K562 (cell line): ENCODE results near the gene FAM110D. TPM values are rescaled to one million over a fixed set of nuclear protein-coding genes. Genes with fewer than 3 reads are reported as not detected.

Experiments used
- BDP1 ChIP-seq: IDR thresholded peaks from 3 replicates; pipeline ENCODE4 v1.6.1; 2011; ENCODE audit not compliant: insufficient read length, insufficient read depth
- C11orf30 ChIP-seq: fragments of 450-650 bp; IDR thresholded peaks from 2 replicates; pipeline ENCODE4 v1.6.1; 2016; ENCODE audit warnings: low read depth, mild to moderate bottlenecking
- CEBPZ ChIP-seq: fragments of 150-350 bp; IDR thresholded peaks from 2 replicates; pipeline ENCODE4 v1.6.1; 2014; ENCODE audit warnings: low read depth, mild to moderate bottlenecking, low read length, borderline replicate concordance
- GABPB1 ChIP-seq: sonication (generic); formaldehyde crosslinking; IDR thresholded peaks from 2 replicates; pipeline ENCODE4 v1.8.0; 2022; ENCODE audit warnings: mild to moderate bottlenecking, missing genetic modification reagents
- HDGF ChIP-seq: fragments of 450-650 bp; IDR thresholded peaks from 2 replicates; pipeline ENCODE4 v1.6.1; 2016
- HNRNPH1 ChIP-seq: fragments of 200-400 bp; formaldehyde crosslinking; optimal IDR thresholded peaks from 2 replicates; pipeline ENCODE3; 2017; ENCODE audit warnings: low read depth, mild to moderate bottlenecking, low read length, moderate library complexity
- HOXB6 ChIP-seq: fragments of 250-450 bp; sonication (Bioruptor Pico); IDR thresholded peaks from 2 replicates; pipeline ENCODE4 v1.5.1; 2022; ENCODE audit warnings: mild to moderate bottlenecking, borderline replicate concordance
- MAFG ChIP-seq: fragments of 450-650 bp; conservative IDR thresholded peaks from 2 replicates; pipeline ENCODE4 v1.6.1; 2016; ENCODE audit warnings: missing genetic modification characterization, missing compliant biosample characterization
- RAD21 ChIP-seq, 2 experiments: fragments of 250-450 bp in 1 of 2; fragments of 450-650 bp in 1 of 2; sonication (Bioruptor Pico) in 1 of 2; formaldehyde crosslinking in 1 of 2; IDR thresholded peaks in 1 of 2; conservative IDR thresholded peaks in 1 of 2; 2 replicates each; pipeline versions ENCODE4 v1.4.0 to v1.8.0; 2020 to 2022; ENCODE audit warnings: mild to moderate bottlenecking in 2 of 2, moderate library complexity in 1 of 2
- TOE1 ChIP-seq, 2 experiments: fragments of 450-650 bp in 1 of 2; sonication (generic) in 1 of 2; formaldehyde crosslinking in 1 of 2; IDR thresholded peaks; 2 replicates each; pipeline versions ENCODE4 v1.7.1 to v1.8.0; 2016 to 2022; ENCODE audit warnings: borderline replicate concordance in 2 of 2, mild to moderate bottlenecking in 2 of 2, antibody characterized with exemption in 1 of 2, inconsistent platforms in 1 of 2, low read depth in 1 of 2, missing genetic modification reagents in 1 of 2, moderate library complexity in 1 of 2
- ZBTB43 ChIP-seq: sonication (generic); formaldehyde crosslinking; IDR thresholded peaks from 2 replicates; pipeline ENCODE4 v1.8.0; 2023; ENCODE audit warnings: mild to moderate bottlenecking, missing genetic modification reagents
- ZKSCAN3 ChIP-seq: fragments of 250-450 bp; sonication (Bioruptor Pico); IDR thresholded peaks from 2 replicates; pipeline ENCODE4 v1.4.0; 2020
- ZNF197 ChIP-seq: fragments of 200-800 bp; sonication (Bioruptor generic); IDR thresholded peaks from 2 replicates; pipeline ENCODE4 v1.6.1; 2016; ENCODE audit warnings: low read depth, missing genetic modification characterization, missing compliant biosample characterization
- ZNF830 ChIP-seq: fragments of 250-450 bp; sonication (Bioruptor Pico); IDR thresholded peaks from 2 replicates; pipeline ENCODE4 v1.5.0; 2021; ENCODE audit warnings: mild to moderate bottlenecking
- polyA plus RNA-seq, 8 experiments: library from polyadenylated mRNA; depleted of rRNA in 4 of 8; stranded (reverse) in 5 of 8; unstranded in 3 of 8; fragments of >200 nt; fragmentation: Nextera tagmentation in 2 of 8; fragmentation: Illumina TruSeq in 1 of 8; extraction: Ambion mirVana in 2 of 8; extraction: Trizol in 1 of 8; gene quantifications; 2 replicates each; pipeline versions ENCODE4 v1.2.1 to v1.2.3, GENCODE V29; 2011 to 2014; ENCODE audit warnings: inconsistent platforms in 1 of 8, missing spikeins in 1 of 8
- total RNA-seq, 7 experiments: library from RNA; depleted of rRNA in 6 of 7; stranded (reverse); fragments of >200 nt in 6 of 7; fragmentation: Illumina TruSeq in 2 of 7; extraction: Trizol in 2 of 7; gene quantifications; 2 replicates each; pipeline versions ENCODE4 v1.2.1 to v1.2.3, GENCODE V29; 2011 to 2021; ENCODE audit warnings: low replicate concordance in 1 of 7
- TF ChIP-seq, protein P1 (sequence below): sonication (generic); formaldehyde crosslinking; IDR thresholded peaks from 2 replicates; pipeline ENCODE4 v1.8.0; 2023; ENCODE audit warnings: missing genetic modification reagents, mild to moderate bottlenecking, borderline replicate concordance
- TF ChIP-seq, protein P2 (sequence below): IDR thresholded peaks from 2 replicates; pipeline ENCODE4 v1.6.1; 2014; ENCODE audit warnings: antibody characterized with exemption

Gene FAM110D
- total and polyA plus RNA-seq, 9 of the 15 experiments (the other 6 are each of a cell fraction or from before 2014, with no cell fraction given) = 0.04 to 1.1 (median 0.33) TPM

DNA sequence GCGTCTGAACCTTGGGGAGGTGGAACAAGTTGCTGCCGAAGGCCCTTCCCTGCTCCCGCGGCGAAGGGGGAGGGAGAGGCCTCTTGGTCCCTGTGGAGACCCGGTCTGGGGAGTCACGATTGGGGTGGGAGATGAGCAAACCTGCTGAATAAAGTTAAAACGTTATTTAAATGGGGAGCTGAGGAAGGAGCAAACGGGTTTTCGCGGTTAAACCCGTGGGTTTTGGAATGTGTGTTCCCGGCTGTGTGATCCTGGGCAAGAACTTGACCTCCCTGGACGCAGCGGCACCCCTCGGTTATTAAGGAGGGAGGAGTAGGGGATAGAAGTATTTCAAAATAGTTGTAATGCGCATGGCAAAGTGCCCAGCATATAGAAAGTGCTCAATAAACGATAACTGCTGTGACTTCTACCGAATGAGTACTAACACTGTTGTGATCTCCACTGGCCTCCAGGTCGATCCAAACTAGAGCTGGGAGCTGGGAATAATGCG lies 3.4 kb downstream of the FAM110D start (continued):
- TF ChIP-seq, protein P1, sequence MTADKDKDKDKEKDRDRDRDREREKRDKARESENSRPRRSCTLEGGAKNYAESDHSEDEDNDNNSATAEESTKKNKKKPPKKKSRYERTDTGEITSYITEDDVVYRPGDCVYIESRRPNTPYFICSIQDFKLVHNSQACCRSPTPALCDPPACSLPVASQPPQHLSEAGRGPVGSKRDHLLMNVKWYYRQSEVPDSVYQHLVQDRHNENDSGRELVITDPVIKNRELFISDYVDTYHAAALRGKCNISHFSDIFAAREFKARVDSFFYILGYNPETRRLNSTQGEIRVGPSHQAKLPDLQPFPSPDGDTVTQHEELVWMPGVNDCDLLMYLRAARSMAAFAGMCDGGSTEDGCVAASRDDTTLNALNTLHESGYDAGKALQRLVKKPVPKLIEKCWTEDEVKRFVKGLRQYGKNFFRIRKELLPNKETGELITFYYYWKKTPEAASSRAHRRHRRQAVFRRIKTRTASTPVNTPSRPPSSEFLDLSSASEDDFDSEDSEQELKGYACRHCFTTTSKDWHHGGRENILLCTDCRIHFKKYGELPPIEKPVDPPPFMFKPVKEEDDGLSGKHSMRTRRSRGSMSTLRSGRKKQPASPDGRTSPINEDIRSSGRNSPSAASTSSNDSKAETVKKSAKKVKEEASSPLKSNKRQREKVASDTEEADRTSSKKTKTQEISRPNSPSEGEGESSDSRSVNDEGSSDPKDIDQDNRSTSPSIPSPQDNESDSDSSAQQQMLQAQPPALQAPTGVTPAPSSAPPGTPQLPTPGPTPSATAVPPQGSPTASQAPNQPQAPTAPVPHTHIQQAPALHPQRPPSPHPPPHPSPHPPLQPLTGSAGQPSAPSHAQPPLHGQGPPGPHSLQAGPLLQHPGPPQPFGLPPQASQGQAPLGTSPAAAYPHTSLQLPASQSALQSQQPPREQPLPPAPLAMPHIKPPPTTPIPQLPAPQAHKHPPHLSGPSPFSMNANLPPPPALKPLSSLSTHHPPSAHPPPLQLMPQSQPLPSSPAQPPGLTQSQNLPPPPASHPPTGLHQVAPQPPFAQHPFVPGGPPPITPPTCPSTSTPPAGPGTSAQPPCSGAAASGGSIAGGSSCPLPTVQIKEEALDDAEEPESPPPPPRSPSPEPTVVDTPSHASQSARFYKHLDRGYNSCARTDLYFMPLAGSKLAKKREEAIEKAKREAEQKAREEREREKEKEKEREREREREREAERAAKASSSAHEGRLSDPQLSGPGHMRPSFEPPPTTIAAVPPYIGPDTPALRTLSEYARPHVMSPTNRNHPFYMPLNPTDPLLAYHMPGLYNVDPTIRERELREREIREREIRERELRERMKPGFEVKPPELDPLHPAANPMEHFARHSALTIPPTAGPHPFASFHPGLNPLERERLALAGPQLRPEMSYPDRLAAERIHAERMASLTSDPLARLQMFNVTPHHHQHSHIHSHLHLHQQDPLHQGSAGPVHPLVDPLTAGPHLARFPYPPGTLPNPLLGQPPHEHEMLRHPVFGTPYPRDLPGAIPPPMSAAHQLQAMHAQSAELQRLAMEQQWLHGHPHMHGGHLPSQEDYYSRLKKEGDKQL (CRISPR knock-in tag) = no peak
- TF ChIP-seq ZBTB43 (CRISPR knock-in tag) (no peak), BDP1 (no peak), GABPB1 (CRISPR knock-in tag) (no peak), ZNF197 (CRISPR knock-in tag) (0 out of 2 replicates have a peak, but pooled peaks have one; percentile 5), C11orf30 (no peak), HDGF (0 out of 2 replicates have a peak, but pooled peaks have one; percentile 27), RAD21 (CRISPR knock-in tag; conservative IDR thresholded peaks at IDR 0.05 in 1 of 2, IDR thresholded peaks at IDR 0.05 in 1 of 2) (no peak), ZKSCAN3 (CRISPR knock-in tag) (no peak), CEBPZ (no peak), ZNF830 (no peak), HNRNPH1 (no peak), TOE1 (IDR thresholded peaks at IDR 0.05; ENCODE audit: borderline replicate concordance) (peak; percentile 15; the same call in 1 of the 2 replicates), TOE1 (CRISPR knock-in tag; IDR thresholded peaks at IDR 0.05; ENCODE audit: borderline replicate concordance, low read depth) (no peak), HOXB6 (peak; percentile 18; the same call in 1 of the 2 replicates), MAFG (no peak)
- TF ChIP-seq, protein P2, sequence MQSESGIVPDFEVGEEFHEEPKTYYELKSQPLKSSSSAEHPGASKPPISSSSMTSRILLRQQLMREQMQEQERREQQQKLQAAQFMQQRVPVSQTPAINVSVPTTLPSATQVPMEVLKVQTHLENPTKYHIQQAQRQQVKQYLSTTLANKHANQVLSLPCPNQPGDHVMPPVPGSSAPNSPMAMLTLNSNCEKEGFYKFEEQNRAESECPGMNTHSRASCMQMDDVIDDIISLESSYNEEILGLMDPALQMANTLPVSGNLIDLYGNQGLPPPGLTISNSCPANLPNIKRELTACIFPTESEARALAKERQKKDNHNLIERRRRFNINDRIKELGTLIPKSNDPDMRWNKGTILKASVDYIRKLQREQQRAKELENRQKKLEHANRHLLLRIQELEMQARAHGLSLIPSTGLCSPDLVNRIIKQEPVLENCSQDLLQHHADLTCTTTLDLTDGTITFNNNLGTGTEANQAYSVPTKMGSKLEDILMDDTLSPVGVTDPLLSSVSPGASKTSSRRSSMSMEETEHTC = no peak
